GM13977 (cell line): ENCODE measurements around the gene DLG5.

Source experiments
- DNase-seq: peaks from one replicate; pipeline ENCODE4 v3.0.0; 2012; ENCODE audit warnings: low spot score
- in situ Hi-C: fragments of 300-500 bp; cut with MboI; formaldehyde crosslinking; loops from one replicate; pipeline ENCODE4 v1.12.0; 2022; ENCODE audit warnings: low sequenced_read_pairs, low pct_unique_long_range_greater_than_20kb, mixed read lengths, inconsistent platforms; ENCODE audit not compliant: unreplicated experiment
- TF ChIP-seq, protein P1 (sequence below): IDR thresholded peaks from 2 replicates; pipeline ENCODE4 v1.5.1; 2012; ENCODE audit warnings: mild to moderate bottlenecking, control low read depth; ENCODE audit not compliant: insufficient read depth; ENCODE audit errors: extremely low read depth, missing control alignments

The DLG5 gene

DNA sequence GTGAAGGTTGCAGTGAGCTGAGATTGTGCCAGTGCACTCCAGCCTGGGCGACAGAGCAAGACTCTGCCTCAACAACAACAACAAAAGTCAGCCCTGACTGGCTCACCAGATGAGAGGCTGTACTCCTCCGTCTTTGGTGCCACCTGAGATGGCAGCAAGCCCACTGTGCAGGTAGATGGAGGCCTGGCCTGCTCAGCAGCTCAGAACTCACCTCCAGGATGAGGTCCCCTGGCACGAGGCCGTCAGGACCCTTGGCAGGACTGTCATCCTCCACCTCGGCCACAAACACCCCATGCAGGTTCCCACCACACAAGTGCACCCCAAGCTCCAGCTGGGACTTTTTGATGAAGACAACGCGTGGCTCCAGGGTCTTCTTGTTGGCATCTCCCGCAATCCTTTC, 117.2 kb downstream of the DLG5 start:
- TF ChIP-seq, protein P1, sequence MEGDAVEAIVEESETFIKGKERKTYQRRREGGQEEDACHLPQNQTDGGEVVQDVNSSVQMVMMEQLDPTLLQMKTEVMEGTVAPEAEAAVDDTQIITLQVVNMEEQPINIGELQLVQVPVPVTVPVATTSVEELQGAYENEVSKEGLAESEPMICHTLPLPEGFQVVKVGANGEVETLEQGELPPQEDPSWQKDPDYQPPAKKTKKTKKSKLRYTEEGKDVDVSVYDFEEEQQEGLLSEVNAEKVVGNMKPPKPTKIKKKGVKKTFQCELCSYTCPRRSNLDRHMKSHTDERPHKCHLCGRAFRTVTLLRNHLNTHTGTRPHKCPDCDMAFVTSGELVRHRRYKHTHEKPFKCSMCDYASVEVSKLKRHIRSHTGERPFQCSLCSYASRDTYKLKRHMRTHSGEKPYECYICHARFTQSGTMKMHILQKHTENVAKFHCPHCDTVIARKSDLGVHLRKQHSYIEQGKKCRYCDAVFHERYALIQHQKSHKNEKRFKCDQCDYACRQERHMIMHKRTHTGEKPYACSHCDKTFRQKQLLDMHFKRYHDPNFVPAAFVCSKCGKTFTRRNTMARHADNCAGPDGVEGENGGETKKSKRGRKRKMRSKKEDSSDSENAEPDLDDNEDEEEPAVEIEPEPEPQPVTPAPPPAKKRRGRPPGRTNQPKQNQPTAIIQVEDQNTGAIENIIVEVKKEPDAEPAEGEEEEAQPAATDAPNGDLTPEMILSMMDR = no peak
- DNase-seq = no peak
- in situ Hi-C loops = no loop called here

GRCh38 chr10:77807706-77808105, 118.8 kb downstream of the DLG5 start:
- in situ Hi-C loops = no loop called here
- no peak for DNase-seq
- TF ChIP-seq, protein P1 = no peak

DNA sequence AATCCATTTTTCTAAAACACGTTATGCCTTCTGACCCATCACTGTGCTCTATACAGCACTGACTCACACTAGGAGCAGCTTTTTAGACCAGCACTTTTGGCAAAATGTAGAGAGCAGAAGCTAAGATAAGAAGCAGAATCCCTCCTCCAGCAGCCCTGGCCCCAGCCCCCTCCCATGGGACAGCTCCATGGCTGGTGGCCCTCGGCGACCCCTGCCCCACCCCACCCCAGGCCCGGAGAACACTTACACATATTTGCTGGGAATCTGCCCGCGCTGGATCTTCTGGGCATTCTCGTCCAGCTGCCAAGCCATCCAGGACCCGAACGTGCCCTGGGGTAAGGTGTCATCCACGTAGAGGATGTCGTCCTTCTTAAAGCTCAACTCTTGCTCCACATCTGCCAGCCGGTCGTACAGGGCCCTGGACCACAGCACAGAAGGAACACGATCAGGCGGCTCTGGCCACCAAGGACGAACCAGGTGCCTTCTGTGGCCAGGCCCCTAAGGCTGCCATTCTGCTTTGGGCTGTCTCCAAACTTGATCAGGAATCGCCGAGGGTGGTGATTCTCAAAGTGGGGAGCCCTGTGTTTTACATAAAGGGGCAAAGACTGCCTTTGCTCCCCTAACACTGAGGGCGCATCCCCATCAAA, 119.9 kb downstream of the DLG5 start:
- TF ChIP-seq, protein P1 = no peak
- in situ Hi-C loops = no loop called here
- no peak for DNase-seq

DNA sequence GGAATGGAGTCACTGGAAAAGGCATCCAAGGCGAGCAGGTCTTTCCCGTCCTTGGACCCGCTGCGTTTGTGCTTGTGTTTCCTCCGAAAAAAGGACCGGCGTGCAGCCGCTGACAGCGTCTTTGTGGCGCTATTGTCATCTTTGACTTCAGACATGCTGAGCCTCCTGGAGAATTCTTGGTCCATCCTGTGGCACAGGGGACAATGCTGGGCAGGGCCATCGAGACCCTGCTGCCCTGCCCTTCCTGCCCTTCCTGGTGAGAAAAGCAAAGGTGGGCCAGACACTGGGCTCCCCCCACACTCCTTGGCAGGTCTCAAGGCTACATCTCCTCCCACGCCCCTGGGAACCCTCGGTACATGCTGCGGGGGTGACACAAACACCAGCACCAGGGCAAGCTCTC, 120.9 kb downstream of the DLG5 start:
- TF ChIP-seq, protein P1 = no peak
- DNase-seq = no peak
- in situ Hi-C loops = no loop called here

- in situ Hi-C loops = no loop called here
- TF ChIP-seq, protein P1 = no peak
Observed at GRCh38 chr10:77804371-77804770, 122.2 kb downstream of the DLG5 start.

GRCh38 chr10:77801474-77802161, 124.9 kb downstream of the DLG5 start:
- TF ChIP-seq, protein P1 = no peak

More at GRCh38 chr10:77804371-77804770, 122.2 kb downstream of the DLG5 start:
- DNase-seq = no peak

More at GRCh38 chr10:77801474-77802161, 124.9 kb downstream of the DLG5 start:
- DNase-seq = peak; percentile 55
- in situ Hi-C loops = no loop called here
